Right cardiac atrium (tissue), 5 donors: ENCODE results near the gene RNF181. TPM values are rescaled to one million over a fixed set of nuclear protein-coding genes. Genes with fewer than 3 reads are reported as not detected.
A peak's percentile ranks its signal among the peaks of the same experiment; 100 is the strongest.

Source experiments
- ATAC-seq, 2 donors: fragments of 200-7000 bp; cut with Tn5 transposase; one replicate each; pipeline versions ENCODE4 v1.8.0 to v1.9.1; 2020; ENCODE audit warnings: moderate library complexity in 2 of 2, mild to moderate bottlenecking in 1 of 2
- DNase-seq, 3 donors: peaks; one replicate each; pipeline ENCODE4 v3.0.0-alpha.2; 2020
- H3K27ac ChIP-seq: one replicate; pipeline ENCODE4 v1.5.1; 2013; ENCODE audit warnings: mild to moderate bottlenecking, low read length, control low read depth, moderate library complexity
- H3K27me3 ChIP-seq: one replicate; pipeline ENCODE4 v1.6.1; 2013; ENCODE audit not compliant: control insufficient read depth, insufficient read depth
- H3K4me1 ChIP-seq: one replicate; pipeline ENCODE4 v1.6.1; 2013; ENCODE audit warnings: low read length; ENCODE audit not compliant: control insufficient read depth, insufficient read depth
- H3K4me3 ChIP-seq: one replicate; pipeline ENCODE4 v1.5.1; 2013; ENCODE audit warnings: low read length, control low read depth
- H3K9me3 ChIP-seq: one replicate; pipeline ENCODE4 v1.6.1; 2013; ENCODE audit warnings: low read length; ENCODE audit not compliant: control insufficient read depth
- WGBS: extraction: QIAGEN DNeasy Blood & Tissue Kit; methylation state at CpG from one replicate; pipeline ENCODE4 v1.1.7; 2013; 5-methylcytosine and 5-hydroxymethylcytosine counted together
- intact Hi-C, 4 donors: fragments of 100-400 bp; cut with DNase I; formaldehyde crosslinking; loops; one replicate each; pipeline versions ENCODE4 v1.11.0 to v1.14.0; 2022 to 2023
- polyA plus RNA-seq: library from polyadenylated mRNA; stranded (reverse); fragments of 200-250 nt; gene quantifications from one replicate; pipeline ENCODE4 v1.2.3, GENCODE V29; 2013
- total RNA-seq, 4 donors: library from RNA; stranded (reverse); fragmentation: NEBNext Ultra II Directional; extraction: Animal tissue kit (Norgen Biotek cat#: 25700); gene quantifications; one replicate each; pipeline ENCODE4 v1.2.1, GENCODE V29; 2021
- donor health status: healthy with polysubstance abuse.
- donor health status: DM: no; HTN: yes; CAD: no.
- donor health status: DM: no; HTN: no; CAD: no.
- donor health status: DM: no; HTN: yes; CAD: no; lungs with severe emphysema.
- donor health status: DM: yes; HTN: yes; CAD: no.

RNF181 gene
- total and polyA plus RNA-seq, 5 donors = 96.1 to 169 (median 108) TPM

DNA sequence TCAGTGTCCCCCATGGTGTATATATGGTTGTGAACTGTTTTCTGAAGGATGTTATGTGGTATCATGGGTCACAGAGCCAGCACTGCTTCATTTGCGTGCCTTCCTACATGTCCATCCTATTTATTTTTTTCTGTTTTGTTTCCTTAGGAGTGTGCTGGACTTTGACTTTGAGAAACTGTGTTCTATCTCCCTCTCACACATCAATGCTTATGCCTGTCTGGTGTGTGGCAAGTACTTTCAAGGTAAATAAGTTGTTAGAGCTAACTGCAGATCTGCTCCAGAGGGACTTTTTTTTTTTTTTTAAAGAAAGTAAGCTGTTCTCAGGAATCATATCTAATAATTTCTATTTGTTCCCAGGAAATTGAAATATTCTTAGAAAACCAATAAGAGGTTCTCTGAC is 25.8 kb downstream of the RNF181 start:
- no peaks in the 10 kb centered on the region for H3K4me1 ChIP-seq
- H3K27ac ChIP-seq = no peak overlapping the region
- ATAC-seq = no peak
- WGBS = 92% methylated on average over 1 of the region's 1 CpG
- DNase-seq = no peak
- H3K4me3 ChIP-seq = no peak overlapping the region
- intact Hi-C loops = no loop called here
- H3K9me3 ChIP-seq = no peaks in the 10 kb centered on the region
- no peaks in the 10 kb centered on the region for H3K27me3 ChIP-seq

- ATAC-seq = peak; percentile 65 to 82
- 44% methylated on average over 5 of the region's 5 CpGs for WGBS
- intact Hi-C loops = no loop called here
Measured at GRCh38 chr2:85623991-85624390, 28.4 kb downstream of the RNF181 start.

GRCh38 chr2:85628658-85629057 is 33.1 kb downstream of the RNF181 start:
- H3K4me1 ChIP-seq = no peaks in the 10 kb centered on the region
- no peaks in the 10 kb centered on the region for H3K27me3 ChIP-seq
- 79% methylated on average over 2 of the region's 2 CpGs for WGBS
- no peak overlapping the region for H3K27ac ChIP-seq
- no peak for DNase-seq
- H3K9me3 ChIP-seq = no peaks in the 10 kb centered on the region
- ATAC-seq = no peak
- intact Hi-C loops = no loop called here
- H3K4me3 ChIP-seq = no peak overlapping the region

More at GRCh38 chr2:85623991-85624390, 28.4 kb downstream of the RNF181 start:
- Histone ChIP-seq H3K27me3 (no peaks in the 10 kb centered on the region), H3K27ac (no peak overlapping the region), H3K9me3 (no peaks in the 10 kb centered on the region), H3K4me1 (no peaks in the 10 kb centered on the region), H3K4me3 (no peak overlapping the region)
- DNase-seq = no peak

DNA sequence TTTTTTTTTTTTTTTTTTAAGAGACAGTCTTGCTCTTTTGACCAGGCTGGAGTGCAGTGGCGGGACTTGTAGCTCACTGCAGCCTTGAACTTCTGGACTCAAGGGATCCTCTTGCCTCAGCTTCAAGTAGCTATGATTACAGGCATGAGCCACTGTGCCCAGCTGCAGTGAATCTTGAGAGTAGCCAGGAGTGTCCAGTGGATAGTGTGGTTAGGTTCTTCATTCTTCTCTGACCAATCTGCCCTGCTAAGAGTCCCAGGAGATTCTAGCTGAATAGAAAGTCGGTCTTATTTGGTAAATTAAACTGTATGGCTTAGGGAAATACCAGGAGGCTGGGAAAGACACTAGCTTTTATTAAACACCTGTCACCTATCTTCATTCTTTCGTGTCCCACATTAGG is 35.8 kb downstream of the RNF181 start:
- DNase-seq (no peak), ATAC-seq (no peak)
- WGBS = 91% methylated on average over 3 of the region's 3 CpGs
- intact Hi-C loops = loop anchor here in 2 of 4 donors (5.0 to 10.0 kb wide), 3 partner anchors 73 to 186 kb away; no protein-coding TSS in a partner anchor
- no peaks in the 10 kb centered on the region for H3K27me3 ChIP-seq
- H3K4me1 ChIP-seq = no peaks in the 10 kb centered on the region
- no peak overlapping the region for H3K27ac ChIP-seq
- no peaks in the 10 kb centered on the region for H3K9me3 ChIP-seq
- no peak overlapping the region for H3K4me3 ChIP-seq

DNA sequence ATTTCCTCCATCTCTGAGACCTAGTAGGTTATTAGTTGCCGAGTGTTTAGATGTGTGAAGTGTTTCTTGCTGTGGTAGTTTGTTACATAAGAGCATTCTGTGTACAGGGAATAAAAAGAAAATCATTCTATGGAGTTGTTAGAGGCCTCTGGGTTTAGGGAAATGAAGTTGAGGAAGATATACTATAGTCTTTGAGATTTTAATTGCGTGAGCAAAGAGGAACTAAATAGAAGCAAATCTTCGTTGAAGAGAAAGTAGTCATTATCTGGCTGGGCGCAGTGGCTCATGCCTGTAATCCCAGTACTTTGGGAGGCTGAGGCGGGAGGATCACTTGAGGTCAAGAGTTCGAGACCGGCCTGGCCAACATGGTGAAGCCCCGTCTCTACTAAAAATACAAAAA is 39.5 kb downstream of the RNF181 start:
- WGBS = 87% methylated on average over 8 of the region's 8 CpGs

GRCh38 chr2:85635636-85636035 is 40.1 kb downstream of the RNF181 start:
- DNase-seq (no peak), ATAC-seq (peak in 1 of 2 donors; percentile 36)
- WGBS = 42% methylated on average over 4 of the region's 4 CpGs
- Histone ChIP-seq H3K27ac (no peak overlapping the region), H3K27me3 (no peaks in the 10 kb centered on the region), H3K4me1 (no peaks in the 10 kb centered on the region), H3K4me3 (no peak overlapping the region), H3K9me3 (no peaks in the 10 kb centered on the region)
- intact Hi-C loops = loop anchor here (5.0 to 10.0 kb wide), 4 partner anchors 69 to 179 kb away; no protein-coding TSS in a partner anchor

More for the DNA sequence above, 39.5 kb downstream of the RNF181 start:
- H3K27me3 ChIP-seq = no peaks in the 10 kb centered on the region
- H3K27ac ChIP-seq = no peak overlapping the region
- no peaks in the 10 kb centered on the region for H3K9me3 ChIP-seq
- no peak overlapping the region for H3K4me3 ChIP-seq
- ATAC-seq = no peak
- no peaks in the 10 kb centered on the region for H3K4me1 ChIP-seq
- DNase-seq = no peak
- intact Hi-C loops = loop anchor here (5.0 to 10.0 kb wide), 4 partner anchors 70 to 180 kb away; no protein-coding TSS in a partner anchor

DNA sequence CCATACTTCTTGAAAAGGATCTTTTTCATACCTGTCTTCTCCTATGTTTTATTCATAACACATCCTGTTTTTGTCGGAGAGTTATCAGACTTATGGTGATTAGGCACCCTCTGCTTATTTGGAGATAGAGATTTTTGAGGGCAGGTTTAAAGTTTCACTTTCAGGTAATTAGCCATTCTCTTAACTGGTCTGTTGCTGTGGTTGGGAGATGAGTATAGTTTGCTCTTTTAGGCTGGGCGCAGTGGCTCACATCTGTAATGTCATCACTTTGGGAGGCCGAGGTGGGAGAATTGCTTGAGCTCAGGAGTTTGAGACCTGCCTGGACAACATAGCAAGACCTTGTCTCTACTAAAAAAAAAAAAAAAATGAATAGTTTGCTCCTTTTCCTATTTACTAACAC is 47.2 kb downstream of the RNF181 start:
- ATAC-seq (no peak), DNase-seq (no peak)
- no peaks in the 10 kb centered on the region for H3K4me1 ChIP-seq
- no peaks in the 10 kb centered on the region for H3K27me3 ChIP-seq
- no peak overlapping the region for H3K4me3 ChIP-seq
- no peak overlapping the region for H3K27ac ChIP-seq
- 87% methylated on average over 3 of the region's 3 CpGs for WGBS
- intact Hi-C loops = no loop called here
- H3K9me3 ChIP-seq = no peaks in the 10 kb centered on the region

DNA sequence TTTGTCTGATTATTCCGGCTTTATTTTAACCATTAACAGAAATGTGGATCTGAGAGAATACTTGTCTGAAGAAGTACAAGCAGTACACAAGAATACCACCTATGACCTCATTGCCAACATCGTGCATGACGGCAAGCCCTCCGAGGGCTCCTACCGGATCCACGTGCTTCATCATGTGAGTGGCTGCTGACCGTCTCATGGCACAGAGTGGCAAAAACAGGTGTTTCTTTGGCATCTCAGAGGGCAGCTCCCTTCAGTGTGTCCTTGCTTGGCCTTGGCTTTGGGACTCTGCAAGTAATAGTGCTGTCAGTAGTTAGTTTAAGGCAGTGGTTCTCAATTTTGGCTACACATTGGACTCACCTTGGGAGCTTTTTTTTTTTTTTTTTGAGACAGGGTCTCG is 49.4 kb downstream of the RNF181 start:
- intact Hi-C loops = loop anchor here in 1 of 4 donors (5.0 kb wide), 1 partner anchor 62 kb away; no protein-coding TSS in a partner anchor

GRCh38 chr2:85646166-85646565 is 50.6 kb downstream of the RNF181 start:
- WGBS = 94% methylated on average over 2 of the region's 2 CpGs

More for the DNA sequence above, 49.4 kb downstream of the RNF181 start:
- Histone ChIP-seq H3K9me3 (no peaks in the 10 kb centered on the region), H3K4me1 (peaks cover 3% of the 10 kb centered on the region), H3K4me3 (no peak overlapping the region), H3K27ac (no peak overlapping the region), H3K27me3 (no peaks in the 10 kb centered on the region)
- ATAC-seq (no peak), DNase-seq (no peak)
- WGBS = 94% methylated on average over 8 of the region's 8 CpGs

More at GRCh38 chr2:85646166-85646565, 50.6 kb downstream of the RNF181 start:
- intact Hi-C loops = loop anchor here in 1 of 4 donors (5.0 kb wide), 1 partner anchor 61 kb away; no protein-coding TSS in a partner anchor
- H3K4me1 ChIP-seq = peaks cover 3% of the 10 kb centered on the region
- no peak for ATAC-seq
- H3K4me3 ChIP-seq = no peak overlapping the region
- H3K9me3 ChIP-seq = no peaks in the 10 kb centered on the region
- H3K27ac ChIP-seq = no peak overlapping the region
- no peak for DNase-seq
- H3K27me3 ChIP-seq = no peaks in the 10 kb centered on the region

Other genes with a start within 250 kb of the RNF181 start
- gene RETSAT, start 241.2 kb upstream of the RNF181 start, total RNA-seq = 10 to 100 TPM; 22.4 to 33.5 (median 27.9) TPM
- 31.9 TPM for gene RETSAT, start 241.2 kb upstream of the RNF181 start, polyA plus RNA-seq
- 10 to 100 TPM; 11.5 to 16.1 (median 13.0) TPM for gene ELMOD3, start 241.0 kb upstream of the RNF181 start, total RNA-seq
- gene ELMOD3, start 241.0 kb upstream of the RNF181 start, polyA plus RNA-seq = 10.7 TPM
- 10 to 100 TPM in 2 of 4 donors, 1 to 10 TPM in 2; 6.8 to 15.6 (median 12.3) TPM for gene CAPG, start 185.4 kb upstream of the RNF181 start, total RNA-seq
- gene CAPG, start 185.4 kb upstream of the RNF181 start, polyA plus RNA-seq = 13.2 TPM
- gene SH2D6, start 177.0 kb upstream of the RNF181 start, total RNA-seq = under 1 TPM in 3 of 4 donors, not detected in 1; 0.34 to 0.75 (median 0.62) TPM
- gene SH2D6, start 177.0 kb upstream of the RNF181 start, polyA plus RNA-seq = 0.29 TPM
- 100 to 1,000 TPM; 123 to 227 (median 144) TPM for gene MAT2A, start 56.6 kb upstream of the RNF181 start, total RNA-seq
- gene MAT2A, start 56.6 kb upstream of the RNF181 start, polyA plus RNA-seq = 76.4 TPM
- 10 to 100 TPM; 27.7 to 35.8 (median 30.8) TPM for gene GGCX, start 34.3 kb upstream of the RNF181 start, total RNA-seq
- 17.9 TPM for gene GGCX, start 34.3 kb upstream of the RNF181 start, polyA plus RNA-seq
- gene VAMP8, start 18.2 kb upstream of the RNF181 start, total RNA-seq = 10 to 100 TPM; 30.3 to 38.3 (median 35.2) TPM
- 24.9 TPM for gene VAMP8, start 18.2 kb upstream of the RNF181 start, polyA plus RNA-seq
- gene VAMP5, start 11.3 kb upstream of the RNF181 start, total RNA-seq = 100 to 1,000 TPM in 1 of 4 donors, 10 to 100 TPM in 3; 79.1 to 113 (median 81.1) TPM
- 127 TPM for gene VAMP5, start 11.3 kb upstream of the RNF181 start, polyA plus RNA-seq
- 10 to 100 TPM; 14.5 to 17.5 (median 16.5) TPM for gene TMEM150A, start 7.0 kb downstream of the RNF181 start, total RNA-seq
- 19.0 TPM for gene TMEM150A, start 7.0 kb downstream of the RNF181 start, polyA plus RNA-seq
- gene C2orf68, start 16.3 kb downstream of the RNF181 start, total RNA-seq = 10 to 100 TPM; 25.0 to 31.9 (median 27.9) TPM
- gene C2orf68, start 16.3 kb downstream of the RNF181 start, polyA plus RNA-seq = 28.1 TPM
- gene USP39, start 20.4 kb downstream of the RNF181 start, total RNA-seq = 10 to 100 TPM; 30.8 to 33.1 (median 32.0) TPM
- 29.6 TPM for gene USP39, start 20.4 kb downstream of the RNF181 start, polyA plus RNA-seq
- 1 to 10 TPM in 1 of 4 donors, under 1 TPM in 1, not detected in 2; 0.60 to 3.1 TPM for gene SFTPB, start 72.5 kb downstream of the RNF181 start, total RNA-seq
- gene SFTPB, start 72.5 kb downstream of the RNF181 start, polyA plus RNA-seq = not detected
- gene GNLY, start 98.6 kb downstream of the RNF181 start, total RNA-seq = 1 to 10 TPM in 3 of 4 donors, not detected in 1; 1.4 to 2.3 (median 2.1) TPM
- 2.6 TPM for gene GNLY, start 98.6 kb downstream of the RNF181 start, polyA plus RNA-seq
- 10 to 100 TPM; 35.7 to 55.5 (median 45.7) TPM for gene ATOH8, start 158.2 kb downstream of the RNF181 start, total RNA-seq
- 57.8 TPM for gene ATOH8, start 158.2 kb downstream of the RNF181 start, polyA plus RNA-seq